Measurements from ENCODE around the gene NDE1.
"Not testable (repeated sequence)": the region's sequence is repeated elsewhere in the genome, so short reads cannot be mapped to it uniquely, and the experiment has no call there.

NDE1 gene

GRCh38 chr16:15699819-15700218 is 49.8 kb downstream of the NDE1 start:
- DNase-seq (ENCODE audit: low read depth), result no peak

- DNase-seq (ENCODE audit: low read depth), result no peak
These were observed 51.3 kb downstream of the NDE1 start for GRCh38 chr16:15701367-15701766.

- DNase-seq (ENCODE audit: low read depth), result peak; percentile 78
These were observed 52.2 kb downstream of the NDE1 start for GRCh38 chr16:15701975-15702970.

GRCh38 chr16:15703029-15703736 is 53.1 kb downstream of the NDE1 start:
- peak; percentile 10 for DNase-seq (ENCODE audit: low read depth)

GRCh38 chr16:15704545-15704987 is 54.5 kb downstream of the NDE1 start:
- peak; percentile 65 for DNase-seq (ENCODE audit: low read depth)

GRCh38 chr16:15705064-15705565 is 55.1 kb downstream of the NDE1 start:
- DNase-seq (ENCODE audit: low read depth), result no peak

GRCh38 chr16:15707332-15707731 is 57.3 kb downstream of the NDE1 start:
- DNase-seq (ENCODE audit: low read depth), result no peak

- peak; percentile 92 for DNase-seq (ENCODE audit: low read depth)
These were observed 58.1 kb downstream of the NDE1 start for GRCh38 chr16:15708096-15708495.

- DNase-seq (ENCODE audit: low read depth), result no peak
These were observed 59.0 kb downstream of the NDE1 start for GRCh38 chr16:15708997-15709396.

GRCh38 chr16:15714393-15715172 is 64.5 kb downstream of the NDE1 start:
- no peak for DNase-seq (ENCODE audit: low read depth)

GRCh38 chr16:15715221-15715620 is 65.2 kb downstream of the NDE1 start:
- no peak for DNase-seq (ENCODE audit: low read depth)

- DNase-seq (ENCODE audit: low read depth), result no peak
These were observed 66.8 kb downstream of the NDE1 start for GRCh38 chr16:15716694-15717447.

GRCh38 chr16:15721018-15721417 is 71.0 kb downstream of the NDE1 start:
- DNase-seq (ENCODE audit: low read depth), result no peak

GRCh38 chr16:15723808-15724207 is 73.8 kb downstream of the NDE1 start:
- no peak for DNase-seq (ENCODE audit: low read depth)

GRCh38 chr16:15725641-15726240 is 75.7 kb downstream of the NDE1 start:
- no peak for DNase-seq (ENCODE audit: low read depth)

GRCh38 chr16:15726715-15727114 is 76.7 kb downstream of the NDE1 start:
- no peak for DNase-seq (ENCODE audit: low read depth)

- DNase-seq (ENCODE audit: low read depth), result not testable (repeated sequence)
These were observed 77.7 kb downstream of the NDE1 start for GRCh38 chr16:15727697-15728096.

GRCh38 chr16:15729152-15729551 is 79.1 kb downstream of the NDE1 start:
- DNase-seq (ENCODE audit: low read depth), result no peak

GRCh38 chr16:15732416-15732815 is 82.4 kb downstream of the NDE1 start:
- DNase-seq (ENCODE audit: low read depth), result peak; percentile 9

- no peak for DNase-seq (ENCODE audit: low read depth)
These were observed 85.6 kb downstream of the NDE1 start for GRCh38 chr16:15735610-15736009.

GRCh38 chr16:15736529-15736928 is 86.5 kb downstream of the NDE1 start:
- DNase-seq (ENCODE audit: low read depth), result no peak

Measured in iris pigment epithelial cell (primary cell).